HAP-1 (cell line): Measurements from ENCODE around the gene ANKFY1.

Experiments used
- DNase-seq, 2 experiments: peaks; one replicate each; pipeline ENCODE4 v3.0.0-alpha.2; 2016 to 2020; ENCODE audit warnings: low spot score in 2 of 2
- H3K27me3 ChIP-seq: fragments of 250-450 bp; sonication (Bioruptor Pico); 2 replicates; pipeline ENCODE4 v1.5.1; 2020; ENCODE audit warnings: low read depth, mild to moderate bottlenecking, moderate library complexity
- H3K36me3 ChIP-seq: fragments of 250-450 bp; sonication (Bioruptor Pico); replicated peaks from 2 replicates; pipeline ENCODE4 v1.5.1; 2020; ENCODE audit warnings: mild to moderate bottlenecking
- H3K4me1 ChIP-seq: fragments of 250-450 bp; sonication (Bioruptor Pico); 2 replicates; pipeline ENCODE4 v1.5.1; 2020; ENCODE audit warnings: mild to moderate bottlenecking
- H3K4me3 ChIP-seq: fragments of 250-450 bp; sonication (Bioruptor Pico); 2 replicates; pipeline ENCODE4 v1.5.1; 2020; ENCODE audit warnings: mild to moderate bottlenecking, moderate library complexity
- H3K9me3 ChIP-seq: fragments of 250-450 bp; sonication (Bioruptor Pico); 2 replicates; pipeline ENCODE4 v1.5.1; 2020; ENCODE audit warnings: mild to moderate bottlenecking, moderate library complexity
- in situ Hi-C: fragments of 300-500 bp; cut with MboI; formaldehyde crosslinking; loops from 3 replicates; pipeline ENCODE4 v1.14.3; 2020; ENCODE audit warnings: low sequenced_read_pairs, inconsistent platforms, mixed read lengths

ANKFY1 gene

DNA sequence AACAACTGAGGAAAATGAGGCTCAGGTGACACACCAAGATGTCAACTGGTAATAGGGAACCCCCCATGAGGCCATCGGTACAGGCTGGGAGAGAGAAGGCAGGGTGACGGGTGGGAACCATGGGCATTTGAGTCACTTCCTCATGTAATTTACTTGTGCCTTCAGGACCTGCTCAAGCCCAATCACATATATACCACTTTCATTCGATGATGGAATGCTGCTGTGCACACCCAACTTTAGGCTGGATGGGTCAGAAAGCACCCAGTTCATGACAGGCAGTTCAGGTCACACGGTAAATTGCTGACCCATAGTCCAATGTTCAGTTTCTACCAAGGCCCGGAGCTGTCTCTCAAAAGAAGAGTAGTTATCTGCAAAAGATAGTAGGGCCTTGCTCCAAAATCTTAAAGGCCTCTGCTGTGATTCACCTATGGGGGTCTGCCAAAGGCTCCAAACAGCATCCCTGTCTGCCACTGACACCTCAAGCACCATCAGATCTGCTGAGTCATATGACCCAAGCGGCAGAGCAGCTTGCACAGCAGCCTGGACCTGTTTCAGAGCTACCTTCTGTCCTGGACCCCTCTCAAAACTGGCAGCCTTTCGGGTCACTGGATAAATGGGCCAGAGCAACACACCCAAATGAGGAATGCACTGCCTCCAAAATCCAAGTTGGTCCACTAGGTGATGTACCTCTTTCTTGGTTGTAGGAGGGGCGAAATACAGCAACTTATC is 145.6 kb downstream of the ANKFY1 start:
- in situ Hi-C loops = no loop called here
- no peak for DNase-seq
- Histone ChIP-seq H3K4me3 (no peak overlapping the region), H3K9me3 (no peaks in the 10 kb centered on the region), H3K27me3 (no peaks in the 10 kb centered on the region), H3K36me3 (peaks cover 31% of the 10 kb centered on the region), H3K4me1 (no peaks in the 10 kb centered on the region)

GRCh38 chr17:4116516-4116915 is 147.3 kb downstream of the ANKFY1 start:
- Histone ChIP-seq H3K4me3 (no peak overlapping the region), H3K9me3 (no peaks in the 10 kb centered on the region), H3K27me3 (no peaks in the 10 kb centered on the region), H3K4me1 (no peaks in the 10 kb centered on the region), H3K36me3 (peaks cover 34% of the 10 kb centered on the region)
- in situ Hi-C loops = no loop called here
- DNase-seq = no peak
